Activated CD4-positive, alpha-beta memory T cell treated with anti-CD3 and anti-CD28 coated beads for 36 hours (primary cell): ENCODE results near the gene TMEM222. TPM values are rescaled to one million over a fixed set of nuclear protein-coding genes. Genes with fewer than 3 reads are reported as not detected.
A peak's percentile ranks its signal among the peaks of the same experiment; 100 is the strongest.

ENCODE experiments used
- CTCF ChIA-PET: fragments of 350-600 bp; sonication (Branson Sonifier 250); formaldehyde crosslinking; loops from one replicate; lab custom pipeline; 2021; ENCODE audit warnings: antibody characterized with exemption, inconsistent platforms; lab: Charles Lee
- POLR2A ChIA-PET: fragments of 350-600 bp; sonication (Branson Sonifier 250); formaldehyde crosslinking; loops from one replicate; lab custom pipeline; 2021; ENCODE audit warnings: antibody characterized with exemption; lab: Charles Lee
- DNase-seq: peaks from one replicate; pipeline ENCODE4 v3.0.0-alpha.2; 2020
- H3K27ac Mint-ChIP-seq: one replicate; pipeline ENCODE4 v1.8.0; 2021; ENCODE audit warnings: mixed read lengths
- H3K27me3 Mint-ChIP-seq: one replicate; pipeline ENCODE4 v1.8.0; 2021; ENCODE audit warnings: mixed read lengths
- H3K36me3 Mint-ChIP-seq: one replicate; pipeline ENCODE4 v1.8.0; 2021; ENCODE audit warnings: mixed read lengths
- H3K4me1 Mint-ChIP-seq: one replicate; pipeline ENCODE4 v1.8.0; 2021; ENCODE audit warnings: low read depth, mixed read lengths
- H3K4me3 Mint-ChIP-seq: one replicate; pipeline ENCODE4 v1.8.0; 2021; ENCODE audit warnings: mild to moderate bottlenecking, mixed read lengths
- H3K9me3 Mint-ChIP-seq: one replicate; pipeline ENCODE4 v1.8.0; 2021; ENCODE audit warnings: mixed read lengths
- intact Hi-C: fragments of 100-400 bp; cut with micrococcal nuclease; formaldehyde crosslinking; loops from one replicate; pipeline ENCODE4 v1.15.1; 2023
- total RNA-seq, 2 experiments: library from RNA; stranded (reverse); gene quantifications; one replicate each; pipeline ENCODE4 v1.2.3, GENCODE V29; 2021

The TMEM222 gene
- total RNA-seq, 2 experiments from 2014 or later, result 22.8 to 24.6 TPM

- no peak for DNase-seq
- Mint-ChIP-seq H3K27ac (no peak overlapping the region), H3K4me1 (peaks cover 42% of the 10 kb centered on the region), H3K36me3 (no peaks in the 10 kb centered on the region), H3K27me3 (no peaks in the 10 kb centered on the region), H3K4me3 (no peak overlapping the region), H3K9me3 (no peaks in the 10 kb centered on the region)
- intact Hi-C loops, result no loop called here
- ChIA-PET POLR2A (interaction anchor here (0.6 kb wide), 1 partner anchor 595 kb away, joined by 3 read pairs; no protein-coding TSS in a partner anchor), CTCF (interaction anchor here (1.7 to 6.8 kb wide), 2 partner anchors 34 to 245 kb away, joined by 5 to 41 read pairs; partner anchors contain the start of gene AHDC1)
These were observed 39.1 kb downstream of the TMEM222 start for GRCh38 chr1:27361044-27361402.

DNA sequence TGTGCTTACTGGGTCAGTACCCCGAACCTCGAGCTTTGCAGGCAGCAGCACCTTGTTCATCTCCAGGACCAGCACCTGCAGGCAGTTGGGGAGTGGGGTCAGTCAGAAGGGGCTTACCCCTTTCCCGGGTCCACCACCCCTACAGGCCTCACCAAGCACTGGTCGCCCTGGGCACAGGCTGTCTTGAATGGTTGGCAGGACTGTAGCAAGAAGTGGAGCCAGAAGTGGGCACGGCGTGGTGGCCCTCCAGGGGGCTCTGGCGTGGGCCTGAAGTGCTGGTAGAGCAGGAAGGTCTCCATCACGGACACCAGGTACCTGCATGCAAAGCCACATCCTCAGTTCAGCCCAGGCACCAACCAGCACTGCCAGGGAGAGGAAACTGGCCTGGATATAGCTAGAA lies 39.6 kb downstream of the TMEM222 start:
- ChIA-PET CTCF (interaction anchor here (1.4 to 6.8 kb wide), 4 partner anchors 20 to 245 kb away, joined by 5 to 41 read pairs (median 6); partner anchors contain the start of genes AHDC1 and SYTL1), POLR2A (interaction anchor here (0.6 kb wide), 1 partner anchor 596 kb away, joined by 3 read pairs; no protein-coding TSS in a partner anchor)
- Mint-ChIP-seq H3K4me1 (peaks cover 37% of the 10 kb centered on the region), H3K27ac (no peak overlapping the region), H3K9me3 (no peaks in the 10 kb centered on the region), H3K4me3 (no peak overlapping the region), H3K27me3 (no peaks in the 10 kb centered on the region), H3K36me3 (no peaks in the 10 kb centered on the region)
- DNase-seq, result no peak
- intact Hi-C loops, result no loop called here

DNA sequence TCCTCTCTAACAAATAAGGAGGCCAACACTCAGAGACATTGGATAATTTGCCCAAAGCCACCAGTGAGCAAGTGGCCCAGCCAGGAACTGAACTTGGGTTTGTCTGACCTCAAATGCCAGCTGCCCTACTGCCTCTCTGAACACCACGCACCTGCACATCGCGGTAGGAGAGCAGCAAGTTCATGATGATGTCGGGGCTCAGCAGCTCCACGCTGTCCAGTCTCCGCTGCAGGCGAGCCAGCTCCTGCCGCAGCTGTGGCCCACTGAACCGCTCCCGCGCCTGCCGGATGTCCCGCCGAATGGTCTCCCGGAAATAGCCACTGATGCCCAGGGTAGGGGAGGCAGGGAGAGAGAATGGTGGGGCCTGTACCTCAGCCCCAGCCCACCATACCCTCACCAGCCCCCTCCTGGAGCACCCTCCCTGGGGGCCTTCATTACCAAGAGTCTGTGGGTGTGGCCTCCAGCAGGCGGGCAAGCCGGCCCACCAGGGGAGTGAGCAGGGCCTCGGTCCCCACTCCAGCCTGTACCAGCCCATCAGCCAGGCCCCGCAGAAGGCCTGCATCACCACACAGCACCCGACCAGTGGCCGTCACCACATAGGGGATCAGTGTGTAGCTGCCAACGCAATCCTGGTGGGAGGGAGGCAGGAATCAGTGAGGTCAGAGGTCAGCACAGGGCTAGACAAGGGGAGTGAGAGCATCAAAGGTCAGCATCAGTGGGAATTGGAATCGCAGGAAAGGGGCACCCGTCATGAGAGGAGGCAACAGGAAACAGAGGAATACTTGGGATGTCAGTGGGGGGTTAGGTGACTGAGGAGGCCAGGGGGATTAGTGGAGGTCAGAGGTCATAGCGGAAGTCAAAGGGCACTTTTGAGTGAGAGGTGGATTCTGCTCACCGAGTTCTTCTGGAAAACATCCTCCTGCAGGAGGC lies 42.1 kb downstream of the TMEM222 start:
- Mint-ChIP-seq H3K27ac (no peak overlapping the region), H3K36me3 (no peaks in the 10 kb centered on the region), H3K9me3 (no peaks in the 10 kb centered on the region), H3K27me3 (no peaks in the 10 kb centered on the region), H3K4me1 (peaks cover 27% of the 10 kb centered on the region), H3K4me3 (no peak overlapping the region)
- intact Hi-C loops, result loop anchor here (2.0 kb wide), 1 partner anchor 21 kb away; the partner anchor contains the start of gene SYTL1
- ChIA-PET POLR2A (no interaction called here), CTCF (interaction anchor here (2.3 kb wide), 1 partner anchor 31 kb away, joined by 14 read pairs; no protein-coding TSS in a partner anchor)
- DNase-seq, result no peak

DNA sequence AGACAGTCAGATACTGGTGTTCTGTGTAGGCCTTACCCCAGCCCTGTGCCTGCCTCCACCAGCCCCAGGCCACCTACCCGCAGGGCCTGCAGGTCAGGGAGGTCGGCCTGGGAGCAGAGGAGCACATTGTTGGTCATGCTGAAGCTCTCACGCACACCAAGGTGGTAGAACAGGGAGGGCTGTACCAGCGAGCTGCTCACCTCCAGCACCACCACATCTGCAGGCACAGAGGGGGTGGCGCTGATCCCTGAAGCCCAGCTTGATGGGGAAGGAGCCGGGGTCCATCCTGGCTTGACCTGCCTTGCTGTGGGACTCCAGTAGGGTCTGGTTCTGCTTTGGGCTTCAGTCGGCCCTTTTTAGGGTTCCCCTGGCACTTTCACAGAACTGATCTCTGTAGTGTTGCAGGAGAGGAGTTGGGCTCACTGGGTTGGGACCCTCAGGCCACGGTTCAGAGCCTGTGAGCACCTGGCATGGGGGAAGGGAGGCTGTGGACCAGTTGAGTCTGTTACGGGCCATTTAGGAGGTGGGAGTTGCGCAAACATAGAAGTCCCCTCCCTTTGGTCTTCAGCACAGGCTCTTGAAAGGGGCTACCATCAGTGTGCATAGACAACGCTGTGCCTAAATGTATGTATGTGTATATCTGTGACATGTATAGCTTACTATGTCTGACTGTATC lies 42.9 kb downstream of the TMEM222 start:
- Mint-ChIP-seq H3K4me1 (peaks cover 21% of the 10 kb centered on the region), H3K36me3 (no peaks in the 10 kb centered on the region), H3K9me3 (no peaks in the 10 kb centered on the region), H3K27ac (no peak overlapping the region), H3K27me3 (no peaks in the 10 kb centered on the region), H3K4me3 (peak overlapping the region; percentile 85)
- intact Hi-C loops, result loop anchor here (1.0 to 2.0 kb wide), 2 partner anchors 22 to 27 kb away; partner anchors contain the start of genes GPR3 and SYTL1
- no peak for DNase-seq
- POLR2A ChIA-PET, result interaction anchor here (0.7 to 2.5 kb wide), 4 partner anchors 8 to 42 kb away, joined by 3 to 11 read pairs (median 4); no protein-coding TSS in a partner anchor
- CTCF ChIA-PET, result interaction anchor here (0.8 to 2.5 kb wide), 13 partner anchors 8 to 298 kb away, joined by 3 to 53 read pairs (median 9); partner anchors contain the start of genes CD164L2, FCN3 and SYTL1

GRCh38 chr1:27365372-27366112 lies 43.6 kb downstream of the TMEM222 start:
- no peaks in the 10 kb centered on the region for H3K36me3 Mint-ChIP-seq
- ChIA-PET CTCF (interaction anchor here (0.8 to 2.5 kb wide), 19 partner anchors 8 to 320 kb away, joined by 3 to 53 read pairs (median 7); partner anchors contain the start of genes CD164L2, FCN3 and SYTL1), POLR2A (interaction anchor here (0.7 to 2.5 kb wide), 6 partner anchors 9 to 43 kb away, joined by 3 to 11 read pairs (median 4); partner anchors contain the start of gene SYTL1)
- H3K27me3 Mint-ChIP-seq, result no peaks in the 10 kb centered on the region
- peaks cover 18% of the 10 kb centered on the region for H3K4me1 Mint-ChIP-seq
- H3K9me3 Mint-ChIP-seq, result no peaks in the 10 kb centered on the region
- H3K4me3 Mint-ChIP-seq, result peak overlapping the region; percentile 85
- peak overlapping the region; percentile 66 for H3K27ac Mint-ChIP-seq
- DNase-seq, result peak; percentile 92
- intact Hi-C loops, result loop anchor here (1.0 to 2.0 kb wide), 2 partner anchors 23 to 27 kb away; partner anchors contain the start of genes GPR3 and SYTL1

- H3K9me3 Mint-ChIP-seq, result no peaks in the 10 kb centered on the region
- intact Hi-C loops, result no loop called here
These were observed 44.1 kb downstream of the TMEM222 start for GRCh38 chr1:27366113-27366410.

GRCh38 chr1:27366411-27367159 lies 44.6 kb downstream of the TMEM222 start, which contains the start of gene MAP3K6:
Gene MAP3K6 (minus strand): TSS chr1:27366961. CDS start chr1:27366597, 364 bp downstream.
- ChIA-PET POLR2A (interaction anchor here (0.5 to 2.5 kb wide), 4 partner anchors 10 to 104 kb away, joined by 4 to 11 read pairs (median 5); partner anchors contain the start of gene SYTL1), CTCF (interaction anchor here (0.7 to 2.5 kb wide), 24 partner anchors 8 to 321 kb away, joined by 3 to 53 read pairs (median 4); partner anchors contain the start of genes AHDC1, CD164L2, FCN3 and SYTL1)
- intact Hi-C loops, result no loop called here
- peak; percentile 77 for DNase-seq
- Mint-ChIP-seq H3K27ac (peak within 1 kb of the TSS; percentile 66), H3K36me3 (no peaks in the 10 kb centered on the region), H3K9me3 (no peaks in the 10 kb centered on the region), H3K4me1 (peaks cover 18% of the 10 kb centered on the region), H3K4me3 (peak within 1 kb of the TSS; percentile 85), H3K27me3 (no peaks in the 10 kb centered on the region)

More at GRCh38 chr1:27366113-27366410, 44.1 kb downstream of the TMEM222 start:
- POLR2A ChIA-PET, result interaction anchor here (0.8 to 2.5 kb wide), 5 partner anchors 9 to 43 kb away, joined by 3 to 11 read pairs (median 5); partner anchors contain the start of gene SYTL1
- Mint-ChIP-seq H3K4me1 (peaks cover 18% of the 10 kb centered on the region), H3K4me3 (peak overlapping the region; percentile 85), H3K36me3 (no peaks in the 10 kb centered on the region), H3K27me3 (no peaks in the 10 kb centered on the region), H3K27ac (peak overlapping the region; percentile 66)
- peak; percentile 88 for DNase-seq
- CTCF ChIA-PET, result interaction anchor here (1.0 to 2.5 kb wide), 19 partner anchors 9 to 320 kb away, joined by 3 to 53 read pairs (median 7); partner anchors contain the start of genes AHDC1, CD164L2, FCN3 and SYTL1

DNA sequence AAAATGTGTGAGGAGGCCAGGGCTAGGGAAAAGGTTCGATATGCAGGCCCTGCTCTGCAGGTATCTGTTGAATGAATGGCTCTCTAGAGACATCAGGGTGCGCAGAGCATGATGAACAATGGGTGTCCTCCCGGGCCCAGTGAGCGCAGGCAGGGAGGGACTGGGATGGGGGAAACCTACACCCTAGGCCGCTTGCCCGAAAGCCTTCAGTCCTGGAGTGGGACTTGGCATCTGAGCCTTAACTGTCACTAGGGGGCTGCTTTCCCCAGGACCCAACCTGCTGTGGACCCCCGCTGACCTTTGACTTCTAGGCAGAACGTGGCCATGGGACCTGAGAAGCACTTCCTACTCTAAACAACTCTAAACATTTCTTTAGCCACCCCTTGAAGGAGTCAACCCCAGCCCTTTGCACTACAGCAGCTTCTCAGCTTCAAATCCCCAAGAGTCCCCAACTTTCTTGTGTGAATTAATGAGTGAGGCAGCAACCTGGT lies 45.2 kb downstream of the TMEM222 start:
- no peaks in the 10 kb centered on the region for H3K9me3 Mint-ChIP-seq
- POLR2A ChIA-PET, result interaction anchor here (0.5 to 2.5 kb wide), 2 partner anchors 10 to 104 kb away, joined by 4 to 11 read pairs; no protein-coding TSS in a partner anchor
- intact Hi-C loops, result no loop called here

GRCh38 chr1:27368869-27369582 lies 47.1 kb downstream of the TMEM222 start:
- Mint-ChIP-seq H3K4me3 (no peak overlapping the region), H3K27me3 (no peaks in the 10 kb centered on the region), H3K4me1 (peaks cover 17% of the 10 kb centered on the region), H3K9me3 (no peaks in the 10 kb centered on the region), H3K36me3 (no peaks in the 10 kb centered on the region), H3K27ac (no peak overlapping the region)
- CTCF ChIA-PET, result interaction anchor here (1.1 to 4.1 kb wide), 3 partner anchors 12 to 300 kb away, joined by 3 to 23 read pairs (median 5); no protein-coding TSS in a partner anchor
- no peak for DNase-seq
- intact Hi-C loops, result no loop called here
- POLR2A ChIA-PET, result no interaction called here

More for the DNA sequence above, 45.2 kb downstream of the TMEM222 start:
- Mint-ChIP-seq H3K27ac (peak overlapping the region; percentile 11), H3K4me1 (peaks cover 18% of the 10 kb centered on the region), H3K27me3 (no peaks in the 10 kb centered on the region), H3K36me3 (no peaks in the 10 kb centered on the region), H3K4me3 (peak overlapping the region; percentile 55)
- CTCF ChIA-PET, result interaction anchor here (0.7 to 4.1 kb wide), 19 partner anchors 8 to 240 kb away, joined by 3 to 53 read pairs (median 6); partner anchors contain the start of genes AHDC1, FCN3 and SYTL1
- no peak for DNase-seq
